IPS-20b (cell line): Measurements from ENCODE around the gene TNIK.

Experiments used
- H3K27ac ChIP-seq: one replicate; pipeline ENCODE4 v1.5.1; 2013; ENCODE audit warnings: low read length
- H3K27me3 ChIP-seq: 2 replicates; pipeline ENCODE4 v1.6.1; 2013; ENCODE audit warnings: mild to moderate bottlenecking, low read length, inconsistent platforms; ENCODE audit not compliant: insufficient read depth
- H3K36me3 ChIP-seq: 2 replicates; pipeline ENCODE4 v1.6.1; 2013; ENCODE audit warnings: low read depth, mild to moderate bottlenecking, inconsistent platforms, low read length, moderate library complexity; ENCODE audit not compliant: insufficient read depth
- H3K4me1 ChIP-seq: 2 replicates; pipeline ENCODE4 v1.6.1; 2013; ENCODE audit warnings: mild to moderate bottlenecking, control low read depth, inconsistent platforms, low read length, moderate library complexity; ENCODE audit not compliant: insufficient read depth
- H3K4me3 ChIP-seq: 2 replicates; pipeline ENCODE4 v1.5.1; 2013; ENCODE audit warnings: mild to moderate bottlenecking, low read length, inconsistent platforms
- H3K9ac ChIP-seq: 2 replicates; pipeline ENCODE4 v1.6.1; 2013; ENCODE audit warnings: low read depth, mild to moderate bottlenecking, inconsistent platforms, low read length, moderate library complexity
- H3K9me3 ChIP-seq: 2 replicates; pipeline ENCODE4 v1.6.1; 2013; ENCODE audit warnings: mild to moderate bottlenecking, low read depth, low read length, inconsistent platforms; ENCODE audit not compliant: insufficient read depth

The TNIK gene

GRCh38 chr3:171491361-171491760, 31.2 kb upstream of the TNIK start:
- Histone ChIP-seq H3K4me1 (no peaks in the 10 kb centered on the region), H3K9ac (no peak overlapping the region), H3K9me3 (no peaks in the 10 kb centered on the region), H3K36me3 (no peaks in the 10 kb centered on the region), H3K4me3 (no peak overlapping the region), H3K27me3 (no peaks in the 10 kb centered on the region), H3K27ac (no peak overlapping the region)

- Histone ChIP-seq H3K4me3 (no peak overlapping the region), H3K27me3 (no peaks in the 10 kb centered on the region), H3K27ac (no peak overlapping the region), H3K4me1 (no peaks in the 10 kb centered on the region), H3K9me3 (no peaks in the 10 kb centered on the region), H3K9ac (no peak overlapping the region), H3K36me3 (no peaks in the 10 kb centered on the region)
Observed at GRCh38 chr3:171490901-171491300, 30.7 kb upstream of the TNIK start.

- no peak overlapping the region for H3K4me3 ChIP-seq
- H3K4me1 ChIP-seq = no peaks in the 10 kb centered on the region
- H3K9ac ChIP-seq = no peak overlapping the region
- no peaks in the 10 kb centered on the region for H3K27me3 ChIP-seq
- no peaks in the 10 kb centered on the region for H3K36me3 ChIP-seq
- no peak overlapping the region for H3K27ac ChIP-seq
- no peaks in the 10 kb centered on the region for H3K9me3 ChIP-seq
Observed at GRCh38 chr3:171489348-171489747, 29.1 kb upstream of the TNIK start.

GRCh38 chr3:171488479-171488878, 28.3 kb upstream of the TNIK start:
- H3K9ac ChIP-seq = no peak overlapping the region
- H3K36me3 ChIP-seq = no peaks in the 10 kb centered on the region
- no peaks in the 10 kb centered on the region for H3K4me1 ChIP-seq
- H3K9me3 ChIP-seq = no peaks in the 10 kb centered on the region
- H3K4me3 ChIP-seq = no peak overlapping the region
- H3K27me3 ChIP-seq = no peaks in the 10 kb centered on the region
- H3K27ac ChIP-seq = no peak overlapping the region

GRCh38 chr3:171487382-171487781, 27.2 kb upstream of the TNIK start:
- no peaks in the 10 kb centered on the region for H3K36me3 ChIP-seq
- no peak overlapping the region for H3K9ac ChIP-seq
- no peaks in the 10 kb centered on the region for H3K9me3 ChIP-seq
- no peak overlapping the region for H3K27ac ChIP-seq
- no peak overlapping the region for H3K4me3 ChIP-seq
- H3K27me3 ChIP-seq = no peaks in the 10 kb centered on the region
- H3K4me1 ChIP-seq = no peaks in the 10 kb centered on the region

GRCh38 chr3:171485338-171485737, 25.1 kb upstream of the TNIK start:
- H3K27ac ChIP-seq = no peak overlapping the region
- no peak overlapping the region for H3K9ac ChIP-seq
- H3K4me3 ChIP-seq = no peak overlapping the region
- no peaks in the 10 kb centered on the region for H3K36me3 ChIP-seq
- no peaks in the 10 kb centered on the region for H3K9me3 ChIP-seq
- H3K4me1 ChIP-seq = no peaks in the 10 kb centered on the region
- H3K27me3 ChIP-seq = no peaks in the 10 kb centered on the region

- Histone ChIP-seq H3K4me3 (no peak overlapping the region), H3K27ac (no peak overlapping the region), H3K9me3 (no peaks in the 10 kb centered on the region), H3K36me3 (no peaks in the 10 kb centered on the region), H3K4me1 (no peaks in the 10 kb centered on the region), H3K27me3 (no peaks in the 10 kb centered on the region), H3K9ac (no peak overlapping the region)
Observed at GRCh38 chr3:171481011-171481410, 20.8 kb upstream of the TNIK start.

GRCh38 chr3:171480526-171480925, 20.3 kb upstream of the TNIK start:
- H3K36me3 ChIP-seq = no peaks in the 10 kb centered on the region
- H3K9me3 ChIP-seq = no peaks in the 10 kb centered on the region
- H3K4me3 ChIP-seq = no peak overlapping the region
- no peaks in the 10 kb centered on the region for H3K27me3 ChIP-seq
- H3K9ac ChIP-seq = no peak overlapping the region
- no peaks in the 10 kb centered on the region for H3K4me1 ChIP-seq
- H3K27ac ChIP-seq = no peak overlapping the region

GRCh38 chr3:171476532-171477102, 16.4 kb upstream of the TNIK start:
- Histone ChIP-seq H3K4me1 (no peaks in the 10 kb centered on the region), H3K27me3 (no peaks in the 10 kb centered on the region), H3K9me3 (no peaks in the 10 kb centered on the region), H3K9ac (no peak overlapping the region), H3K36me3 (no peaks in the 10 kb centered on the region), H3K27ac (no peak overlapping the region), H3K4me3 (no peak overlapping the region)

- Histone ChIP-seq H3K4me1 (no peaks in the 10 kb centered on the region), H3K9ac (no peak overlapping the region), H3K9me3 (no peaks in the 10 kb centered on the region), H3K36me3 (no peaks in the 10 kb centered on the region), H3K27me3 (no peaks in the 10 kb centered on the region), H3K27ac (no peak overlapping the region), H3K4me3 (no peak overlapping the region)
Observed at GRCh38 chr3:171472552-171472951, 12.3 kb upstream of the TNIK start.

- Histone ChIP-seq H3K27me3 (no peaks in the 10 kb centered on the region), H3K36me3 (no peaks in the 10 kb centered on the region), H3K4me1 (no peaks in the 10 kb centered on the region), H3K9ac (no peak overlapping the region), H3K9me3 (no peaks in the 10 kb centered on the region), H3K27ac (no peak overlapping the region), H3K4me3 (no peak overlapping the region)
Observed at GRCh38 chr3:171470714-171471227, 10.6 kb upstream of the TNIK start.

- Histone ChIP-seq H3K4me1 (no peaks in the 10 kb centered on the region; the same call in 1 of the 2 replicates), H3K27me3 (no peaks in the 10 kb centered on the region), H3K27ac (no peak overlapping the region), H3K9ac (no peak overlapping the region), H3K4me3 (no peak overlapping the region), H3K36me3 (no peaks in the 10 kb centered on the region), H3K9me3 (no peaks in the 10 kb centered on the region)
Observed at GRCh38 chr3:171469376-171469775, 9.2 kb upstream of the TNIK start.
